DMS 273 treated with DMSO at 0.1 percent for 48 hours (cell line): ENCODE measurements around the gene NCF2.

Source experiments
- DNase-seq: peaks from one replicate; lab custom pipeline; 2025; lab: John Stamatoyannopoulos, UW

NCF2 gene

GRCh38 chr1:183611021-183611420 lies 20.8 kb upstream of the NCF2 start:
- no peak for DNase-seq

DNA sequence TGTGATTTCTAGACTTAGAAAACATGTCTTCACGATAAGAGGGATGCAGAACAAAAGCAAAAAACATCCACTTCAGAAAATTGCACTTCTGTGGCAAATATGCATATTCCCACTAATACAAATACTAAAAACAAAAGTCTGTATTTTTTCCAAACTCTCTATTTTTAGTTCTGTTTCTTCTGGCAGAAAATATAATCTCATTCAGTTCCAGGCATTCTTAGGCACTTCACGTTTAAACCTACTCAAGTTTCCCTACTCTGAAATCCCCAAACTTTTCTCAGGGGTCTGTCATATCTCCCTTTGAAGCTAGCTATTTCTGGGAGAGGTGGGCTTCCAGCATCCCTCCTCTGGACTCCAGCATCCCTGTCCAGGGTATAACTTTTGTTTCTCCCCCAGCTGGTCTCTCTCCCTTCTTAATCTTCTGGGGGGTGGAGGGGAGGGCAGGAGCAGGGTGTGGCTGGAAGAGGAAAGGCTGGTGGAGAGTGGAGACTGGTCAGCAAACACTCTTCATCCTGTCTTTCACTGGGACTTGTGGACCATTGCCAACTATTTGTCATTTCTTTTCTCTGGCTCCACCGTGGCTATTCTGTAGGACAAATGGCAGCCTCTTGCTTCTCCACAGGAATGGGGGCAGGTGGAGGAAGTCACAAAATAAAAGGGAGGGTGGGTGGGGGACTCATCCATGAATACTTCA lies 19.6 kb upstream of the NCF2 start:
- no peak for DNase-seq

- no peak for DNase-seq
These were observed 19.1 kb upstream of the NCF2 start for GRCh38 chr1:183609313-183609712.

DNA sequence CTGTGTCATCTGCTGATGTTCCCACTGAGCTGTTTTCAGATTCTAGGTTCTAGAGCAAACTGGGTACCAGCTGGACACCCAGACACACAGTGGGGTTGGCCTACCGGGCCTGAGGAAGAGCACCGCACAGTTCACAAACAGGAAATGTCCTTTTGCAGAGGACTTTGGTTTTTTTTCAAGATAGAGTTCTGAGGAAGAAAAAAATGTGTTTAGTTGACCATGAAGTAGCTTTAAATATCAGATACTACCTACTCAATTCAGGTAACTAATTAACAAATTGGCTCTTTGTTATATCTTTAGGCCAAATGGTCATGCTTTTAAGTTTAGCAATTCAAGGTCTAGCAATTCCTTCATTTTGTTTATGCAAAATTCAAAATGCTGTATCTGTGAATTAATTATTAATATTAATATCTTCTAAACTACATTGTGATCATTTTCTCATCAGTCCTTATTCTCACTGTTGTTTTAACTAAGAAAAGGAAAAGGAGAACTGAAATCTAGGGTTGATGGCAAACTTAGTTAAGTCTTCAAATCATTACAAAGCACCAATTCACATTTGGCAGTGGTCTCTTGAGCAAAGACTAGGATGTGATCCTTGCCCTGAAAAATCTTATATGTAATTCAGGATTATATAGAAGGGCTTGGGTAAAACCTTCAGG lies 17.2 kb upstream of the NCF2 start:
- DNase-seq, result no peak

DNA sequence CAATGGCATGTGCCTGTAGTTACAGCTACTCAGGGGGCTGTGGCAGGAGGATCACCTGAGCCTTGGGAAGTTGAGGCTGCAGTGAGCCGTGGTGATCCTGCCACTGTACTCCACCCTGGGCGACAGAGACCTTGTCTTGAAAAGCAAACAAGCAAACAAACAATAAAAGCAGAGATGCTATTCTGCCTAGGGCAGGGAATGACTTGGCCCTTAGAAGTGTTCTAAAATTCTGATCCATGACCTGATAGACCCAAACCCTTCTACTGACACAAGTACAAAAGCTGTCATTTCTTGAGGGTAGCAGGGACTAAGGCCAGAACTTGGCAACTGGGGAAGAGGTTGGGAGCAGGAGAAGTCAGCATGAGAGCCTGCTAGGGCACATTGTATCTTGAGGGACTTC lies 15.6 kb upstream of the NCF2 start:
- DNase-seq, result no peak

- DNase-seq, result no peak
These were observed 14.6 kb upstream of the NCF2 start for GRCh38 chr1:183604815-183605214.

- no peak for DNase-seq
These were observed 14.0 kb upstream of the NCF2 start for GRCh38 chr1:183604038-183604808.

- DNase-seq, result no peak
These were observed 12.3 kb upstream of the NCF2 start for GRCh38 chr1:183602510-183602909.

DNA sequence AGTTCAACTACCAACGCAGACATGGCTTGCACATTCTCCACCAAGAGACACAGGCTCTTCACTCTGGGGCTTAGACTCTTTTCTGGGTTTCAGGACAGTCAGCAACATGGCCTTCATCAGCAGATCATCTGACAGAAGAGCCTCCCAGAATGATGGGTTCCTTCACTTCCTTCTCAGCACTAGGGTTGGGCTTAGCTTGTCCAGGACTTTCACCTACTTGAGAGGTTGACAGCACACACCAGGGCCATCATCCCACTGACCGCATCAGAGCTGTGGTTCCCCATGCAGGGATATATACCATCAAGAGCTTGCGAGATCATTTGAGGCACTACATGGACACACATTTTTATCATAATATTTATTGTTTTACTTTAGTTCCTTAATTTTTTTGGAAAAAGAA lies 10.4 kb upstream of the NCF2 start:
- no peak for DNase-seq

GRCh38 chr1:183600136-183600535 lies 9.9 kb upstream of the NCF2 start:
- DNase-seq, result no peak

- no peak for DNase-seq
These were observed 8.1 kb upstream of the NCF2 start for GRCh38 chr1:183598386-183598785.

GRCh38 chr1:183597656-183598347 lies 7.5 kb upstream of the NCF2 start:
- DNase-seq, result no peak

GRCh38 chr1:183596500-183596899 lies 6.2 kb upstream of the NCF2 start:
- no peak for DNase-seq

DNA sequence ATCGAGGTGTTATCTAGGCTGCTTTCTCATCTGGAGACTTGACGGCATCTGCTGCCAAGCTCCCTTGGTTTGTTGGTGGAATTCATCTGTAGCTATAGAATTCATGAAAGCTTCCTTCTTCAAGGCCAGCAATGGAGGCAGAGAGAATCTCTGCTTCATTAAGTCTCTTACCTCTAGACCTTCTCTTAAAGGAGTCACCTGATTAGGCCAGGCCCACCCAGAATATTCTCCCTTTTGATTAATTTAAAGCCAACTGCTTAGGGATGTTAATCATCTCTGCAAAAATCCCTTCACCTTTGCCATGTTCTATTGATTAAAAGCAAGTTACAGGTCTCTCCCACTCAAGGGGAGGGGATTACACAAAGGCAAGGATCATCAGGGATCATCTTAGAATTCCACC lies 5.3 kb upstream of the NCF2 start:
- no peak for DNase-seq

GRCh38 chr1:183593356-183593755 lies 3.1 kb upstream of the NCF2 start:
- DNase-seq, result no peak

GRCh38 chr1:183592733-183593132 lies 2.5 kb upstream of the NCF2 start:
- no peak for DNase-seq

GRCh38 chr1:183589874-183590243 lies 400 bp downstream of the NCF2 start:
- DNase-seq, result no peak

DNA sequence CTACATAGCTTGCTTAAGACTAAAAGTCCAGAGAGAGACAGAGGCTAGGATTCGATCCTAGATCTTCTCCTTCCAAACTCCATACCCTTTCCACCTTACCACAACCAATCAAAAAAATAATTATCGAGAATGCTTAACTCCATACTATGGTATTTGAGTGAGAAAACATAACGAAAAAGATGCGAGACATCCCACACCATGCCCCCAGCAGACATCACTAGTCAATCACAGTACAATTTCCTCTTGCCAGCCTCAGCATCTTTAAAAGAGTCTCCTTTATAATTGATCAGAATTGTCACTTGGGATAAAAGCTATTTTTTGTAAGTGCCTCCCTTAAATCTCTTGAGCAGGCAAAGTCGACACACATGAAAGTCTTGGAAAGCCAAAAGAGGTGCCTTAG lies 875 bp downstream of the NCF2 start:
- DNase-seq, result no peak

DNA sequence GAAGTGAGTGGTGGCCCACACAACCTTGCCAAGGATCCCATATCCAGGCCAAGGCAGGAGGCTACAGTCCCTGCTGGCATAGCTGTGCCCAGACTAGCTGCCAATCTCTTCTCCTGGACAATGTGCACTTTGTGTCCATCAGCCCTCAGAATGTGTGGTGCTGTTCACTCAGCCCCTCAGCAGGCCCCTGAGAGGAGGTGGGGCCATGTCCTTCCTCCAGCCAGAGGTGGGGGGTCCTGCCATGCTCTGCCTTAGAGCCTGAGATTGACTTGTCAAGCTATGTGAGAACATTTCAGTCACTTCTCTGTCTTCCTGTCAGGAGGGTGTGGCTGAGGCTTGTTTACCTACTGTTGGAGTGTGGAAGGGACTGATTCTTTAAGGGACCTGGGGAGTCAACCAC lies 1.4 kb downstream of the NCF2 start:
- no peak for DNase-seq

DNA sequence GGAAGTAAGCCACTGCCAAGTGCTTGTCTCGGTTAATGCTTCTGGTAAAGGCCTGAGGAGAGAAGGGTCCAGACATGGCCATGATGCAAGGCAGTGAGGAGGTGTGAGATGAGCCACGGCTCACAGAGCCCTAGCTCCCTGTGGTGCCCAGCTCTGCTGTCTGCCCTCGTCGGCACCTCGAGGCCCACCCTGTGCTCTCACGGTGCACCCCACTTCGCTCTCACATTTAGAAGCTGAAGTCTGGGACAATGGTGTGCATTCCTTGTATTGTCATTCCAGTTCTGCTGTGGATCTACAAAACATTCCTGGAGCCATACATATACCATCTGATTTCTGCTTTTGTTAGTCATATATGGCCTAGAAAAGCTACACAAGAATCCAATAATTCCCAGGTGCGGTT lies 3.3 kb downstream of the NCF2 start:
- no peak for DNase-seq

- DNase-seq, result no peak
These were observed 3.8 kb downstream of the NCF2 start for GRCh38 chr1:183586455-183586854.

DNA sequence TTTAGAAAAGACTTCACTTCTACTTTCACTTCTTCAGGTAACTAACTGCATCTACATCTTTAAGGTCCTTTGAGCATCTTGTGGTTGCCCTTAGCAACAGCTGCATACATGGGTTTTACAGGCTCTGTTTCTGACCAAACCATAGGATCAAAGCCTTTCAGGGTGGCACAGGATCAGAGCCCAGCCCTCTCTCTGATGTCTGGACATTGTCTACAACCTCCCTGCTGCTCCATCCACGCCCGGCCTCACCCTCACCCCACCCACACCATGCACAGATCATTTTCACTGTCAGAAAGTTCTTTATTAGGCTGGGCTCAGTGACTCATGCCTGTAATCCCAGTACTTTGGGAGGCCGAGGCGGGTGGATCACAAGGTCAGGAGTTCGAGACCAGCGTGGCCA lies 5.2 kb downstream of the NCF2 start:
- DNase-seq, result no peak

DNA sequence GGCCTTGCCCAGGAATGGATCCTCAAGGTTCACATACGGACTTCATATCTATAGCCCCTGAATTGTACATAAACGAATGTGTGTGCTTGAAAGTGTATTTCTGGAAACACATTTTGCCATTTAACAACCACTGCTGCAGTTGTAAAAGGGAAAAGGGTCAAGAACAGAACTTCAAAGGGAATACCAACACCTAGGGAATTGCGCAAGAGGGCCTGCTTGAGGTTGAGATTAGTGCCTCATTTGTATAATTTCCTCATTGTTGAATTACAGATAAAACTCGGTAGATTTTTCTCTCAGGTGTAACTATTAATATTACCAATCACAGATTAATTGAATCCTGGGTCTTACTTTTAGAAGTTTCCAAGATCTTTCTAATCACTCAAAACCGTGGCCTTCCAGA lies 6.1 kb downstream of the NCF2 start:
- DNase-seq, result no peak
